ENCODE measurements around the gene HTR1B.
A peak's percentile ranks its signal among the peaks of the same experiment; 100 is the strongest.

Gene HTR1B

DNA sequence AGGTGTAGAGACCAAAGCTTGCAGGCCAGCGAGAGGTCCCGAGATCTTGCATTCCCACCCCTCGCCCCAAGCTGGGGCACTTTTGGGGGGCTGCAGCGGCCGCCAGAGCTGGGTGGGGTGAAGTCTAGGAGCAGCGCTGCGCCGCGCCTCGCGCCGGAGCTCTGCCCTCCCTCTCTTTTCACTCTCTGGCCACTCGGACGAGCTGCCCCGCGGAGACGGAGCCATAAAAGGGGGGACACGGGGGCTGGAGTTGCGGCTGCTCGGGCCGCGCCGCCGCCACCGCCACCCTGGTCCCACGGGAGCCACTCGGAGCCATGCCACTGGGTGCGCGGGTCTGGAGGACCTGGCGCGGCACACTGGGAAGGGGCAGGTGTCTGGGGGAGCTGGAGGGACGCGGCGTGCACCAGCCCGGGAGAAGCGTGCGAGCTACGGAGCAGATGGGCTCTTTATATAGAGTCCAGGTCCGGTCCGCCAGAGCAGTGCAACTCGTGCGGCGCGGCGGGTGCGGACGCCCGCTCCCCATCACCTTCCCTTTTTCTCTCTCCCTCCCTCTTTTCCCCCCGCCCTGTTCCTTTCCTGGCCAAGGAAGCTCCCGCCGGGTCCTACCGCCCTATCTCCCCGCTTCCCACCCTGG, 687 bp upstream of the HTR1B start:
- DNase-seq (no peak), ATAC-seq (no peak)
- Mint-ChIP-seq H3K27ac (no peak overlapping the region), H3K9me3 (peaks cover 0 to 12% of the 10 kb centered on the region in 2 donors), H3K4me3 (no peak overlapping the region), H3K4me1 (peaks cover 31% of the 10 kb centered on the region), H3K27me3 (peaks cover 73% of the 10 kb centered on the region)

DNA sequence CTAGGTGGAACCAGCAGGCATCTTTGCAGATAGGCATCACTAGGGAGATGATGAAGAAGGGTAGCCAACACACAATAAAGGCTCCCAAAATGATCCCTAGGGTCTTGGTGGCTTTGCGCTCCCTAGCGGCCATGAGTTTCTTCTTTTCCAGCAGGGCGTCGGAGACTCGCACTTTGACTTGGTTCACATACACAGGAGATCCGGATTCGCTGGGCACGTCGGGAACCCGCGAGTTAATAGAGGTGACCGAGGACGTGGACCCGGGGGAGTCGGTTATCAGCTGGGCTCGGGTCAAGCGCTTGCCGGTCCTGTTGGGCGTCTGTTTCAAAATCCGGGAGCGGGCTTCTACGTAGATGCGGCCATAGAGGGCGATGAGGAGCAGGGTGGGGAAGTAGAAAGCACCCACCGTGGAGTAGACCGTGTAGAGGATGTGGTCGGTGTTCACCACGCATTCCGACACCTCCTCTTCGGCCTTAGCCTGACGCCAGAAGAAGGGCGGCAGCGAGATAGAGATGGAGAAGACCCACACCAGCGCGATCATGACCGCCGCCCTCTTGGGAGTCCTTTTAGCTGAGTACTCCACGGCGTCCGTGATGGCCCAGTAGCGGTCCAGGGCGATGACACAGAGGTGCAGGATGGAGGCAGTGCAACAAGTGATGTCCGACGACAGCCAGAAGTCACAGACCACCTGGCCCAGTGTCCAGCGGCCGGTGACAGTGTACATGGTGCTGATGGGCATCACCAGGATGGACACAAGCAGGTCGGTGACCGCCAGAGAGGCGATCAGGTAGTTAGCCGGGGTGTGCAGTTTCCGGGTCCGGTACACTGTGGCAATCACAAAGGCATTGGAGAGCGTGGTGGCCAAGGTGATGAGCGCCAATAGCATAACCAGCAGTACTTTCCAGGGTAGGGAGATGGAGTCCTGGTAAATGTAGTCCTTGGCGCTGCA, 658 bp downstream of the HTR1B start:
- H3K4me3 Mint-ChIP-seq, result peak overlapping the region; percentile 52 to 77
- peak; percentile 29 for ATAC-seq
- DNase-seq, result no peak

DNA sequence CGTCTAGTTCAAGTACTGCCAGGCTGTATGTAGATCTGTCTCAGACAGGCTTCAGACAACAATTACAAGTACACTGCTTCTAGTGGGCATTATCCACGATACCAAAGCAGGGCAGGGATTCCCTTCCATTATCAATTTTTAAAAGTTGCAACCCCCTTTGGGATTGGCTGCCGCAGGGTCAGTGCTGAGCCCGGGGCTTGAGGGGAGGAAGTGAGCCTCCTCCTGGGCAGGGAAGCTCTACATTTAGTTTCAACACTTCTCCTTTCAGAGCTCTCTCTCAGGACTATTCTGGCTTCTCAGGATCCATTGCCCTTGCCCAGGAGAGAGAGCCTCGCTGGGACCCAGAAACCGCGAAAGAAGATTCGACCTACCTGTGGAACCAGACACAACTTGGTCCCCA, 1.5 kb downstream of the HTR1B start:
- ATAC-seq (no peak), DNase-seq (no peak)
- Mint-ChIP-seq H3K4me1 (peaks cover 30% of the 10 kb centered on the region), H3K27me3 (peaks cover 74% of the 10 kb centered on the region), H3K4me3 (no peak overlapping the region), H3K27ac (no peak overlapping the region), H3K9me3 (peaks cover 0 to 12% of the 10 kb centered on the region in 2 donors)

More for the DNA sequence above, 658 bp downstream of the HTR1B start:
- H3K27me3 Mint-ChIP-seq, result peaks cover 81% of the 10 kb centered on the region
- peaks cover 31% of the 10 kb centered on the region for H3K4me1 Mint-ChIP-seq
- peaks cover 0 to 12% of the 10 kb centered on the region in 2 donors for H3K9me3 Mint-ChIP-seq
- H3K27ac Mint-ChIP-seq, result no peak overlapping the region

DNA sequence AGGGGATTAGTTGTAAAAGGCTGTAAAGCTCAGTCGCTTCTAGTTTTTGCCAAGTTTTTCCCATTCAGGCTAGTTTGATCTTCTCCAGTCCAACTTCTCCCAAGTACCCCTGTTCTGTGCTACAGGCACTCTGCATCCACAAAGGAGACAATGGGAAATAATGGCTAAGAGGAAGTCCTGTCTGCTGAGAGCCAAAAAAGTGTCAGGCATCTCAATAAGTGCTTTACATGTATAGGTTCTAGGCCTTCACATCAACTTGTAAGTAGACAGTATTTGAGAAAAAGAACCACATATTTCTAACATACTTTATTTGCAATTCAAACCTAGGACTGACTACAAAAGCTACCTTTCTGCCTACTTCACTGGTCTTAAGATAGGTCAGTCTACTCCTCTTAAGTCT, 4.9 kb downstream of the HTR1B start:
- H3K27ac Mint-ChIP-seq, result no peak overlapping the region
- no peak for ATAC-seq

DNA sequence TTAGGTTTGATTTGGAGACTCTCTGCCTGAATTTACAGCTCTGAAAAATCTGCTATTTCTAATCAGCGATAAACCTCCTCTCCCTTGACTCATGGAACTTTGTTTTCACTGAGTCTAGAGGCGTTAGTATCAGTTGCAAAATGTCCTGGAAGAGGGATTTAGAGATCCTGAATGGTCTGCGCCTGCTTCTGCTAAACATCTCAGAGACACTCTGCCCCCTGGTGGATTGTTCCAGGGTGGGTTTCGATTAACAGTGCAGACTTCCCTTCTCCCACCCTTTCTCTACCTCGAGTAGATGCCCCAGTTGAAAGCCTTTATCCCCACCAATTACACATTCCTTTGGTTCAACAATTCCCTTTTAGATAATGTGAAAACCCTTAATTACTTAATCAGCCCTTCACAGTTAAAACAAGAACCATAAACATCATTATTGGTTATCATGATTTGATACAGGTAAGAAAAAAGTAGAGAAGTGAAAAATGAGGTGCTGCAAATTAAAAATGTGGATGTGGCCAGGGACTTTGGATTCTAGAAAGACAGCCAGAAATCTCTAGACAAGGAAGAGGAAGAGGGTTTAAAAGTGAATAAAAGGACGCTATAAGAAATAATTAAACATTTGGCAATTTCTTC, 5.5 kb downstream of the HTR1B start:
- Mint-ChIP-seq H3K9me3 (peaks cover 0 to 7% of the 10 kb centered on the region in 2 donors), H3K4me1 (peaks cover 7% of the 10 kb centered on the region), H3K4me3 (no peak overlapping the region), H3K27ac (no peak overlapping the region), H3K27me3 (peaks cover 34% of the 10 kb centered on the region)
- ATAC-seq, result no peak
- DNase-seq, result peak in 1 of 2 donors; percentile 27

More for the DNA sequence above, 4.9 kb downstream of the HTR1B start:
- Mint-ChIP-seq H3K9me3 (peaks cover 0 to 12% of the 10 kb centered on the region in 2 donors), H3K27me3 (peaks cover 40% of the 10 kb centered on the region), H3K4me3 (no peak overlapping the region), H3K4me1 (peaks cover 12% of the 10 kb centered on the region)
- DNase-seq, result no peak

DNA sequence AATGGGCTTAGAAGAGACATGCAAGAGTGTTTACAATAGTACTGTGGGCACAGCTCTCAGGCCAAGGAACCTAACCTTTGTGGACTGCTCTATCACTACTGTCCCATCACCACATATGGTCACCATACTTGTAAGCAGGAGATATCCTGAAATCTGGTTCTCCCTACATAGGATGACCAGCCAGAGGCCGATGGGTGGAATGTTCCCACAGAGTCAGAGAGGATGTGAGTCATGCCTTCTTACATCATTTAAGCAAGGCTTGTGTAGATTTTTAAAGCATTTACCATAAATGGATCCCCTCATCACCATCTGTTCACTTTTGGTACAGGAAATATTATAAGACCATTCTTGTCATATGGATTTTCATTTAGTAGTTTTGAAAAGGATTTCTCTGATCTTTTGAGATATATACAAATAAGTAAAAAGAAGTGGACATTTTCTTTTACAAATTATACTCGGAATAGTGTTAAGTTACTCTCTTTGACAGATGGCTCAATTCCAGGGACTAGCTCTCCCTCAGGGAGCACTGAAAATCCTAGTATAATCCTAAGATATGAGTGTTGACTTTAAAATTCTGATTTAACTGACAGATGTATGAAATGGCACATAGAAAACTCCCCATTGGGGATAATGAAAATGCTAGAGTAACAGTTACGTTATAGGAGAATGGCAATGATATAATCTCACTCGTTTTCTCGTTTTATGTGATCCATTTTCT, 6.6 kb downstream of the HTR1B start:
- no peak for DNase-seq
- Mint-ChIP-seq H3K27me3 (peaks cover 23% of the 10 kb centered on the region), H3K9me3 (no peaks in the 10 kb centered on the region), H3K4me3 (no peak overlapping the region), H3K4me1 (no peaks in the 10 kb centered on the region), H3K27ac (no peak overlapping the region)
- ATAC-seq, result no peak

DNA sequence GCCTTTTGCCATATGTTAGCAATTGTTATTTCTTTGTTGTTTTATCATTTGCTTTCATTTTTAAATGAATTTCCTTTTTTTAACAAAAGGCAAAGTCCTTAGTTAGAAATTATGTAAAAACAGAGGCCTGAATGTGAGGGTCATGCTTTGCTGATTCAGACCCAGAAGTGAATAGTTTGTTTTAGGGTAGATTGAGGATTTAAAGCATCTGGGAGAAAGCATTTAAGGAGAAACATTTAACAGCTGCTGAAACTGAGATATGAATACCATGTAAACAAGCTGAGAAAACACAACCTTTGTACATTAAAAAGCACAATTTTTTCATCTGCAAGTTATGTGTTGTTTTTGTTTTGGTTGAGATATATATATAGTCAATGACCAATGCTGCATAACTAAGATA, 8.0 kb downstream of the HTR1B start:
- Mint-ChIP-seq H3K4me3 (no peak overlapping the region), H3K27me3 (peaks cover 18% of the 10 kb centered on the region), H3K4me1 (no peaks in the 10 kb centered on the region), H3K27ac (no peak overlapping the region), H3K9me3 (no peaks in the 10 kb centered on the region)
- ATAC-seq (no peak), DNase-seq (no peak)

DNA sequence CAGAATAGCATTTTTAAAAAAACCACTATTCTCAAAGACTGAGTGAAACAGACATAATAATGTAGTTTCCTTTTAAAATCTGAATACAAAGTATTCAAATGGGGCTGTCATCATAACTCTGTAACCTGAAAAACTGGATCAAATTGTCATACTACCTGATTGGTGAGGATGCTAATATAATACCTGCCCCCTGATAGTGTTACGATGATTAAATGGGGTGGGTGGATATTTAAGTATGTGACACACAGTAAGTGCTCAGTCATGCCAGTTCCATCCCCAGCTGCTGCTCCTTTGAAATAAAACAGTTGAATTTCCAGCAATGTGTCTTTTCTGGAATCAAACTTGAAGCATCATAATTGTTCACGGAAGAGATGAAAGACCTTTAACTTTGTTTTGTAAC, 8.9 kb downstream of the HTR1B start:
- DNase-seq, result no peak
- Mint-ChIP-seq H3K4me1 (no peaks in the 10 kb centered on the region), H3K9me3 (no peaks in the 10 kb centered on the region), H3K27ac (no peak overlapping the region), H3K4me3 (no peak overlapping the region), H3K27me3 (peaks cover 18% of the 10 kb centered on the region)
- no peak for ATAC-seq

DNA sequence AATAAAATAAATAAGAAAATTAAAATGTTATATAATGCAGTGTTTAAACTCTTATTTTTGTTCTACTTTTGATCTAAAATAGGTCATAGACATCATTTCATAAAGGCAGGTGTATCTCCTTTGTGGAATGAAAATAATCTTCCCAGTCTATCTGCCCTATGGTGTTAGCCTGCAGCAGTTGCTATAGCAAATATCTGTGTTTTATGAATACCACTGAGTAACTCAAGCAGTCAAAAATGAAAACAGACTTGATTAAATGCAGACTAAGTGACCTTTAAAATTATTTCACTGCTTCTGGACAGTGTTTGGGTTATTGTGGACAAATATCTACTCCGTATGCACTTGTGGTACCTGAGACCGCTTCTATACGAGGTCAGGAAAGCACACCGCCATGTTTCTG, 11.8 kb downstream of the HTR1B start:
- ATAC-seq (no peak), DNase-seq (no peak)
- Mint-ChIP-seq H3K4me1 (no peaks in the 10 kb centered on the region), H3K27ac (no peak overlapping the region), H3K4me3 (no peak overlapping the region), H3K27me3 (no peaks in the 10 kb centered on the region), H3K9me3 (no peaks in the 10 kb centered on the region)

DNA sequence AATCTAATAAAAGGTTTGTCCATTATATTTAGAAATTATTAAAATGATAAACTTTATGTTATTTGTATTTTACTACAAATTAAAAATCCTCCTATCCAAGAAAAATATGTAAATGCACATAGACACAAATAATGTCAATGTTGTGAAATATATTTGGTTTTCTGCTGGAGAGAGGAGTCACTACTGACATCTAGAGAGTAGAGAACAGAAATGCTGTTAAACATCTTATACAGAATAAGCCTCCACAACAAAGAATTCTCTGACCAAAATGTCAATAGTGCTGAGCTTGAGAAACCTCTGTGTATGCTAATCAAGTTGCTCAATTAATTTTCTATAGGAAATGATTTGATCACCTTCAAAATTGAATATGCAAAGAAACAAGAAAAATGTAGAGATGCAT, 12.4 kb downstream of the HTR1B start:
- no peak overlapping the region for H3K4me3 Mint-ChIP-seq
- DNase-seq, result no peak
- H3K4me1 Mint-ChIP-seq, result no peaks in the 10 kb centered on the region
- ATAC-seq, result no peak
- no peaks in the 10 kb centered on the region for H3K27me3 Mint-ChIP-seq
- H3K9me3 Mint-ChIP-seq, result no peaks in the 10 kb centered on the region
- H3K27ac Mint-ChIP-seq, result no peak overlapping the region

DNA sequence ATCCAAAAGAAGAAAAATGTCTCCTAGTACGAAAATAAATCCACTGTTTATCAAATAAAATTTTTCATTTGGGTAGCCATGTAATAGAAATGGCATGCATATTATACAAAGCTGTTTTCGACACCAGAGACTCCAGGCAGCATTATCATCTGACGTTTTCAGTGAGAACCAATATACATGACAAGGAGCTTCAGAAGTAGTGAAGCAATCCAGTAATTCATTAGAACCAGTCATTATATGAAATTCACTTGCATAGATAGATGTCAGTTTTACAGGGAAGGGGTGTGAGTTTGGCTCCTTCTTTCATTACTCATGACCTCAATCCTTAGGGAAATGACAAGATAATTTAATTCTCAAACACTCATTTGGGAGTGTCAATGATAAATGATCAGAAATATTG, 14.7 kb downstream of the HTR1B start:
- no peak for ATAC-seq
- H3K27me3 Mint-ChIP-seq, result no peaks in the 10 kb centered on the region

DNA sequence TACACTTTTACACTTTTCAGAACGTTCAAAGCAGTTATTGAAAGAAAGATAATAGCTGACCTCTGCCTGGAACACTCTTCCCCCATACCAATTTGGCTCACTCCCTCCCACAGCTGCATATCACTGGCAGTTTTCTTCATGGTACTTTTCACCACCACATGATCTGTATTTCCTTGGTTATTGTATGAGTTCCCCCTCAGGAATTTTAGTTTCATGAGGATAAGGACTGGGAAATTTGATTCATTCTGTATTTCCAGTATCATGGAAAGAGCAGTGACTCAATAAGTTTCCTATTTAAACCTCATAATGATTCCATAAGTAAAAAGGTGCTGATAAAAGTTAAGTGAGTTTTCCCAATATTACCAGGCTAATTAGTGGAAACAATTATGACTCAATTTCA, 16.0 kb downstream of the HTR1B start:
- Mint-ChIP-seq H3K4me3 (no peak overlapping the region), H3K27ac (no peak overlapping the region), H3K27me3 (no peaks in the 10 kb centered on the region), H3K9me3 (no peaks in the 10 kb centered on the region), H3K4me1 (no peaks in the 10 kb centered on the region)
- ATAC-seq (no peak), DNase-seq (no peak)

More for the DNA sequence above, 14.7 kb downstream of the HTR1B start:
- Mint-ChIP-seq H3K9me3 (no peaks in the 10 kb centered on the region), H3K4me1 (no peaks in the 10 kb centered on the region), H3K27ac (no peak overlapping the region), H3K4me3 (no peak overlapping the region)
- DNase-seq, result no peak

DNA sequence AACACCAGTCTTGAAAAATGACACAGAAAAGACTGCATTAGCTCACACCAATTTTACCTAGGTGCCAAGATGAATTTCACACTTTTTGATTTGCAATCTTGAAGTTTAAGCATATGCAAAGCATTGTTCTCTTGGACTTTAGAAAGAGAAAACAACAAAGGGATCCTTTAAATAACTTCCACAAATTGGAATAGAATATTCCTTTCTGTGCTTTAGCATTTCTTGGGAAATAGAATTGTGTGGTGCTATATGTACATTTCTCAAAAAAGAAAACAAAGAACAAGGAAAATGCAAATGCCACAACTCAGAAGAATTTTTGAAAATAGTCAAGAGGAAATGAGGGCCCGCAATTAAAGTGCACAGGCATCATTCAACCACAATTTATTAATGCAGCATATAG, 17.0 kb downstream of the HTR1B start:
- H3K9me3 Mint-ChIP-seq, result no peaks in the 10 kb centered on the region
- no peak for DNase-seq
- no peak overlapping the region for H3K4me3 Mint-ChIP-seq
- no peak for ATAC-seq
- no peaks in the 10 kb centered on the region for H3K4me1 Mint-ChIP-seq
- H3K27me3 Mint-ChIP-seq, result no peaks in the 10 kb centered on the region
- no peak overlapping the region for H3K27ac Mint-ChIP-seq

DNA sequence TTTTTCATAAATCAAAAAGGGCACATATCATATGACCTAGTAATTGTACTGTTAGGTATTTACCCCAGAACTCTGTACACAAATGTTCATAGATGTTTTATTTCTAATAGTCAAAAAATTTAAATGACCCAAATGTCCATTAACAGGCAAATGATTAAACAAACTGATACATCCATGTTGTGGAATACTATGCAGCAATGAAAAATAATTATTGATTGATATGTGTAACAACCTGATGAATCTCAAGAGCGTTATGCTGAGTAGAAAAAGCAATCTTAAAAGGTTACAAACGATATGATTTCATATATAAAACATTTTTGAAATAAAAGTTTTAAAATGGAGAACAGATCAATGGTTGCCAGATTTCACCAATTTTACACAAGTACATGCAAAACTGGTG, 18.1 kb downstream of the HTR1B start:
- Mint-ChIP-seq H3K9me3 (no peaks in the 10 kb centered on the region), H3K27ac (no peak overlapping the region)
- ATAC-seq, result no peak

DNA sequence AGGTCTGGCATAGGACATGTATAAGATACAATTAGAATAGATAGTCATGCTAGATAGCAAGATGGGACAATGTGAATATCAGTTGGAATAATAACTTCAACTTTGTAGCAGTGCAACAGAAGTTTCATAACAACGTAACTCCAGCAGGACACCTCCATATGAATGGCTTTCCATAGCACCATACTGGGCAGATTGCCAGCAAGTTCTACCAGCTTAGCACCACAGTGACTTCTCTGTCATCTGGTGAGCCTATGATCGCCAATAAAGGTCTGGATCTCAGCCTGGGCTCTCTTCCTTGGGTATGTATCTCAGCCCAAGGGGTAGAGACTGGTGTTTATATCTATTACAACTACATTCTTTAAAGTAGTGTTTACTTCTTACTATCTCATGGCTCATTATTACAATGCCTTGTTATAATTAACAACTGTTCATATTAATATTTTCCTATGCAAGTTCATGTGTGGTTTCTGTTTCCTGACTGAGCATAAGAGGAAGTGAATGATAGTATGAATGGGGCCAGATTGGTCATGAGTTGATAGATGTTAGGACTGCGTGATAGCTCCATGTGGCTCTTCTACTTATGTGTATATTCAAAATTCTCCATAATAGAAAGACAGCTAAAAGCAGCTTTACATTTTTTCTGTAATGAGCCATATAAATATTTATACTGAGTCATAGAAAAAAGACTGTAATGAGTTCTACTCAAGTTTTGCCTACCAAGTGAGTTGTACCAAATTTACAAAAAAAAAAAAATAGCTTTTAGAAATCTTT, 22.9 kb downstream of the HTR1B start:
- ATAC-seq (no peak), DNase-seq (no peak)
- Mint-ChIP-seq H3K4me3 (no peak overlapping the region), H3K4me1 (no peaks in the 10 kb centered on the region), H3K27me3 (no peaks in the 10 kb centered on the region), H3K27ac (no peak overlapping the region), H3K9me3 (no peaks in the 10 kb centered on the region)

More for the DNA sequence above, 18.1 kb downstream of the HTR1B start:
- no peaks in the 10 kb centered on the region for H3K4me1 Mint-ChIP-seq
- DNase-seq, result no peak
- H3K4me3 Mint-ChIP-seq, result no peak overlapping the region
- no peaks in the 10 kb centered on the region for H3K27me3 Mint-ChIP-seq
